ENCODE results near the gene TFR2. TPM values are rescaled to one million over a fixed set of nuclear protein-coding genes. Genes with fewer than 3 reads are reported as not detected.

The TFR2 gene
- total and polyA plus RNA-seq, 2 of the 13 experiments (the other 11 are each of a cell fraction or from before 2014, with no cell fraction given), result 36.9 to 64.2 TPM

GRCh38 chr7:100641860-100642533 is 645 bp upstream of the TFR2 start (continued):
- TF ChIP-seq ZNF569 (CRISPR knock-in tag; IDR thresholded peaks at IDR 0.05; ENCODE audit: borderline replicate concordance) (no peak), POLR2G (IDR thresholded peaks at IDR 0.05; ENCODE audit: low read depth, low read length) (no peak), ZNF709 (CRISPR knock-in tag; IDR thresholded peaks at IDR 0.05) (no peak), THYN1 (CRISPR knock-in tag; IDR thresholded peaks at IDR 0.05; ENCODE audit: borderline replicate concordance, low read depth) (no peak), KLF6 (CRISPR knock-in tag; IDR thresholded peaks at IDR 0.05) (no peak), HDAC6 (IDR thresholded peaks at IDR 0.05; ENCODE audit: low read depth, low read length) (no peak), ELK4 (CRISPR knock-in tag; IDR thresholded peaks at IDR 0.05; ENCODE audit: borderline replicate concordance) (no peak), ZNF510 (CRISPR knock-in tag; IDR thresholded peaks at IDR 0.05; ENCODE audit: low read depth) (no peak), ZNF841 (CRISPR knock-in tag; IDR thresholded peaks at IDR 0.05; ENCODE audit: borderline replicate concordance) (no peak), TEF (CRISPR knock-in tag; IDR thresholded peaks at IDR 0.05) (no peak), ZBTB37 (CRISPR knock-in tag; IDR thresholded peaks at IDR 0.05) (no peak), GABPB1 (CRISPR knock-in tag; IDR thresholded peaks at IDR 0.05) (0 out of 2 replicates have a peak, but pooled peaks have one; percentile 2), CREB3 (CRISPR knock-in tag; IDR thresholded peaks at IDR 0.05) (0 out of 2 replicates have a peak, but pooled peaks have one; percentile 28), ERF (CRISPR knock-in tag; IDR thresholded peaks at IDR 0.05) (no peak), ZNF563 (CRISPR knock-in tag; IDR thresholded peaks at IDR 0.05) (peak; percentile 24; the same call in 1 of the 2 replicates), EHMT2 (IDR thresholded peaks at IDR 0.05; ENCODE audit: borderline replicate concordance, low read depth, low read length) (no peak), ZBTB26 (CRISPR knock-in tag; IDR thresholded peaks at IDR 0.05; ENCODE audit: borderline replicate concordance) (no peak), ZBTB20 (CRISPR knock-in tag; IDR thresholded peaks at IDR 0.05; ENCODE audit: borderline replicate concordance, low read depth) (0 out of 2 replicates have a peak, but pooled peaks have one; percentile 69), MYPOP (CRISPR knock-in tag; IDR thresholded peaks at IDR 0.05) (0 out of 2 replicates have a peak, but pooled peaks have one; percentile 13), RXRB (CRISPR knock-in tag; IDR thresholded peaks at IDR 0.05; ENCODE audit: borderline replicate concordance) (no peak), TMF1 (CRISPR knock-in tag; IDR thresholded peaks at IDR 0.05; ENCODE audit: low read depth) (no peak), CCDC6 (CRISPR knock-in tag; IDR thresholded peaks at IDR 0.05) (no peak)
